GM12891 (cell line): ENCODE measurements around the gene NUDT6.

Experiments
- PAX5 ChIP-seq: IDR thresholded peaks from 2 replicates; pipeline ENCODE4 v1.6.1; 2011; ENCODE audit warnings: low read length, moderate library complexity, mild to moderate bottlenecking; ENCODE audit not compliant: insufficient read depth, severe bottlenecking
- POLR2A ChIP-seq: IDR thresholded peaks from 2 replicates; pipeline ENCODE4 v1.6.1; 2011; ENCODE audit warnings: low read depth, low read length, control low read depth
- POLR2AphosphoS5 ChIP-seq: IDR thresholded peaks from 2 replicates; pipeline ENCODE4 v1.6.1; 2011; ENCODE audit warnings: low read depth, low read length, control low read depth
- POU2F2 ChIP-seq: IDR thresholded peaks from 2 replicates; pipeline ENCODE4 v1.6.1; 2011; ENCODE audit warnings: low read depth, mild to moderate bottlenecking, control low read depth, low read length, moderate library complexity
- SPI1 ChIP-seq: IDR thresholded peaks from 2 replicates; pipeline ENCODE4 v1.6.1; 2011; ENCODE audit warnings: low read depth, low read length, control low read depth
- TAF1 ChIP-seq: IDR thresholded peaks from 2 replicates; pipeline ENCODE4 v1.6.1; 2011; ENCODE audit warnings: low read depth, low read length, control low read depth

DNA sequence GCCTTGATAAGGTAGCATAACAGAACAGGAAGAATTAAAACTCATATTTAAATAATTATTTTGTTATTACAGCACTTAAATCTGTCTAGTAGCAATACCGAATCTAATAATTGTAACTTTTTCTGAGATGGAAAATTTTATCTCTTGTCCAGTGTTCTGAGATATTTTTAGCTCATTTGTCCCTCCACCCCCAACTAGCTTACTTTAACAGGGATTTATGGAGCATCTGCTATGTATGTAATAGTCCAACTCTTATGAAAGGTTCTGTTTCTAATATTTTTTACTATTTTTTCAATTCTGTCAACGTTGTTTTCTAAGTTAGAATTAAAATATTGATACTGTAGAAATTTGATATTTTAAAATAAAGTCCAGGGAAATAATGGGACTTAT lies 38.2 kb upstream of the NUDT6 start:
- TF ChIP-seq POLR2A (no peak), POLR2AphosphoS5 (no peak), TAF1 (no peak), POU2F2 (no peak), SPI1 (no peak), PAX5 (no peak)
